Medulla oblongata (tissue), 1 donor: ENCODE results near the gene FAT4.
A peak's percentile ranks its signal among the peaks of the same experiment; 100 is the strongest.

ENCODE experiments used
- DNase-seq: peaks from one replicate; pipeline ENCODE4 v3.0.0-alpha.2; 2015; ENCODE audit errors: extremely low spot score

FAT4 gene

DNA sequence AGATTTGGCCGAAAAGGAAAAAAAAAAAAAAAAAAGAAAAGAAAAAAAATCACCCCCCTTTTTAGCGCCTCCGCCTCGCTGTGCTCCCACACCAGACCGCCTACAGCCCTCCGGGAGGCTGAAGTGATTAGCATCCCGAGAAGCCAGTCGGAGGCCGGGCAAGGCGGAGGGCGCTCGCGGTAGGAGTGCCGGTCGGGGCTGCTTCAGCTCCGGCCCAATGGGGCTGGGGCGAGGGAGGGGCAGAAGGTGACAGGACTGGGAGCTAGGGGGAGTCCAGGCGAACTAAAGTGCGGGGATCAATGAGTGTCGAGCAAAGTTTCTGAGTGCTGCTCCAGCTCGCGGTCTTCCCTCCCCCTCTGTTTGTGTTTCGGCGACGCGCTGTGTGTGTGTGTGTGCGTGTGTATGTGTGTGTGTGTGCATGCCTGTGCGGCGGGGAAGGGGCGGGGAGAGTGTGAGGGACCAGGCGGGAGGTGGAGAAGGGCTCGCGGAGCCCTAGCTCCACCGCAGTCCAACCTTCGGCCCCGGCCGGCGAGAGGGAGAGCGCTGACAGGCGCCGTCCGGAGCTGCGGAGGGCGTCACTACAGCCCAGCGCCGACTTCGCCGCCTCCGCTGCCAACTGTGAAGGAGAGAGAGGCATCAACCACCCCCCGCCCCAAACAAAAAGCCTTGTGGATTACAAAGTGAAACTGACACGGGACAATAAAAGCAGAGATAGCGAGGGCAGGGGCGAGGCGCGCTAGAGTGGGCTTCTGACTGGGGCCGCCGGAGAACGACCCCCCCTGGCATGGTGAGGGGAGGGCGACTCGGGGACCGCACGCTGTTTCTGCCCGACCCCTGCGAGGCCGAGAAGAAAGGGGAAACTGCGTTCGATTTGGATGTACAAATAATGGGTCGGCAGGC lies at the start of gene FAT4:
FAT4 (plus strand) TSS at position 280 of the 900 bp plus-strand sequence. CDS start 1,457 bp downstream, outside the sequence.
- peak; percentile 94 for DNase-seq

DNA sequence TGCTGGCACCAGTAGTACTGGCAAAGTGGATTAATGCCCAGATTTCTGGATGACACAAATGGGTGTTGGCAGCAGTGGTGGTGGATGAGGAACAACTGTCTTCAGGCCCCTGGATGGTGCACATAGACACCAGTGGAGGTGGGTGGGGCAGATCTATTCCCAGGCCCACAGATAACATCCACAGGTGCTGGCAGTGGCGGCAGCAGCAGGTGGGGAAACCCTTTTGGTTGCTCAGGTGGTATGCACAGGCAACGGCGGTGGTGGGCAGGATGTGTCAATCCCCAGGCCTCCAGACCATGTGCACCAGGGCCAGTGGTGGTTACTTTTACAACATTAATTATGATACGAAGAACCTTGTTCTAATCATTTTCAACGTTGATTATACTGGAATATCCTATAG lies 48.9 kb upstream of the FAT4 start:
- DNase-seq: no peak

- no peak for DNase-seq
Observed at GRCh38 chr4:125266901-125267604, 47.7 kb upstream of the FAT4 start.

- no peak for DNase-seq
Observed at GRCh38 chr4:125267630-125268029, 47.1 kb upstream of the FAT4 start.

DNA sequence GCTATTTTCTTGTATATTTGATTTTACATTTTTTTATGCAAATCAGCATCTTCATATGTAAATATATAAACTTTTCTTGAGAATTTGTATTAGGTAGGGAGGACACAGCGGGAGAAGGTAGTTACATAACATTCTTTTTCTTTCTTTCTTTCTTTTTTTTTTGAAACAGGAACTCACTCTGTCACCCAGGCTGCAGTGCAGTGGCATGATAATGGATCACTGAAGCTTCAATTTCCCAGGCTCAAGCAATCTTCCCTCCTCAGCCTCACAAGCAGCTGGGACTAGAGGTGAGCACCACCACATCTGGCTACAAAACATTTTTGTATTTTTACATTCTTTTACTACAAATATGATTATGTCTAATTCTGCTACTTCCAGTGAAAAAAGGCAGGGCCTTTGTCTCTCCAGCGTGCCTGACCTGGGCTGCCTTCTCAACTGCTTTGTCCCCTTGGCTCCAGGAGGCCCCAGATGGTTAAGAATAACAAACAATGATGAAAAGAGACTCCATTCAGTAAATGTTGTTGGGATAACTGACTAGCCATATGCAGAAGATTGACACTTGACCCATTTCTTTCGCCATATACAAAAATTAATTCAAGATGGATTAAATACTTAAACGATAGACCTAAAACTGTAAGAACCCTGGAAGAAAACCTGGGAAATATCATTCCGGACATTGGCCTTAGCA lies 46.5 kb upstream of the FAT4 start:
- DNase-seq: no peak

- DNase-seq: no peak
Observed at GRCh38 chr4:125276811-125277210, 37.9 kb upstream of the FAT4 start.

- DNase-seq: no peak
Observed at GRCh38 chr4:125277790-125278189, 37.0 kb upstream of the FAT4 start.

DNA sequence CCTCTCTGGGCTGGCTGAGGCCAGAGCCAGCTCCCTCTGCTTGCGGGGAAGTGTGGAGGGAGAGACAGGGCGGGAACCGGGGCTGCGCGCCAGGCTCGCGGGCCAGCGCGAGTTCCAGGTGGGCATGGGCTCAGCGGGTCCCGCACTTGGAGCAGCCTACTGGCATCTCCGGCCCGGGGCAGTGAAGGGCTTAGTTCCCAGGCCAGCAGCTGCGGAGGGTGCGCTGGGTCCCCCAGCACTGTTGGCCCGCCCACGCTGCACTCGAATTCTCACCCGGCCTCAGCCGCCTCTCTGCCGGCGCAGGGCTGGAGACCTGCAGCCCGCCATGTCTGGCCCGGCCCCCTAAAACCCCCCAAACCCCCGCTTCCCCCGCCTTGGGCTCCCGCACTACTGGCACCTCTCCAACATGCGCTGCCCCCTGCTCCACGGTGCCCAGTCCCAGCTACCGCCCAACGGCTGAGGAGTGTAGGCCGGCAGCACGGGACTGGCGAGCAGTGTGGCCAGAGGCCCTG lies 33.8 kb upstream of the FAT4 start:
- no peak for DNase-seq

GRCh38 chr4:125283707-125284279 lies 31.0 kb upstream of the FAT4 start:
- DNase-seq: peak; percentile 15

DNA sequence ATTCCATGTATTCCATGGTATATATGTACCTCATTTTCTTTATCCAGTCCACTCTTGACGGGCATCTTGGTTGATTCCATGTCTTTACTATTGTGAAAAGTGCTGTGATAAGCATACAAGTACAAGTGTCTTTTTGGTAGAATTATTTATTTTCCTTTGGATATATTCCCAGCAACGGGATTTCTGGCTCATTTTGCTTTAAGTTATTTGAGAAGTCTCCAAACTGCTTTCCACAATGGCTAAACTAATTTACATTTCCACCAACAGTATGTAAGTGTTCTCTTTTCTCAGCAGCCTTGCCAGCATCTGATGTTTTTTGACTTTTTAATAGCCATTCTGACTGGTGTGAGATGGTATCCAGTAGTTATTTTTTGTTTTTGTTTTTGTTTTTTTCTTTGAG lies 17.6 kb upstream of the FAT4 start:
- no peak for DNase-seq

GRCh38 chr4:125303058-125303457 lies 11.7 kb upstream of the FAT4 start:
- DNase-seq: no peak

GRCh38 chr4:125303821-125304220 lies 10.9 kb upstream of the FAT4 start:
- DNase-seq: no peak

- DNase-seq: no peak
Observed at GRCh38 chr4:125306112-125306511, 8.6 kb upstream of the FAT4 start.

GRCh38 chr4:125306533-125306932 lies 8.2 kb upstream of the FAT4 start:
- no peak for DNase-seq

DNA sequence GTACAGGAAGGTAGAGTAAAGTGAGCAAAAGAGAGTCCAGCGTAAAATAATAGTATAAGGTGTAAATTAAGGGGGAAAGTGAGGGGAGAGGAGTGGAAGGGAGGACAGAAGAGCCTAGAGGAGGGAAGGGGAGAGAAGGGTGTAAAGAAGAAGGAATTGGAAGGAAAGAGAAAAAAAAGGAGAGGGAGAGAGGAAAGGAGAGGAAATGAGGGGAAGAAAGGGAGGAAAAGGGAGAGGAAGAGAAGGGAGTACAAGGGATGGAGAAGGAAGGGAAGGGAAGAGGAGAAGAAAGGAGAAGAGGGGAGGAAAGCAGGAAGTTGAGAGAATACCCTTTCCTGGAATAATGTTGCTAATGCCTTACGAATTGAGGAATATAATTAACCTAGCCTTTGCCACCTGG lies 3.3 kb upstream of the FAT4 start:
- no peak for DNase-seq

- peak; percentile 93 for DNase-seq
Observed at GRCh38 chr4:125313497-125313896, 1.3 kb upstream of the FAT4 start.

GRCh38 chr4:125313989-125314667 lies 627 bp upstream of the FAT4 start:
- no peak for DNase-seq

DNA sequence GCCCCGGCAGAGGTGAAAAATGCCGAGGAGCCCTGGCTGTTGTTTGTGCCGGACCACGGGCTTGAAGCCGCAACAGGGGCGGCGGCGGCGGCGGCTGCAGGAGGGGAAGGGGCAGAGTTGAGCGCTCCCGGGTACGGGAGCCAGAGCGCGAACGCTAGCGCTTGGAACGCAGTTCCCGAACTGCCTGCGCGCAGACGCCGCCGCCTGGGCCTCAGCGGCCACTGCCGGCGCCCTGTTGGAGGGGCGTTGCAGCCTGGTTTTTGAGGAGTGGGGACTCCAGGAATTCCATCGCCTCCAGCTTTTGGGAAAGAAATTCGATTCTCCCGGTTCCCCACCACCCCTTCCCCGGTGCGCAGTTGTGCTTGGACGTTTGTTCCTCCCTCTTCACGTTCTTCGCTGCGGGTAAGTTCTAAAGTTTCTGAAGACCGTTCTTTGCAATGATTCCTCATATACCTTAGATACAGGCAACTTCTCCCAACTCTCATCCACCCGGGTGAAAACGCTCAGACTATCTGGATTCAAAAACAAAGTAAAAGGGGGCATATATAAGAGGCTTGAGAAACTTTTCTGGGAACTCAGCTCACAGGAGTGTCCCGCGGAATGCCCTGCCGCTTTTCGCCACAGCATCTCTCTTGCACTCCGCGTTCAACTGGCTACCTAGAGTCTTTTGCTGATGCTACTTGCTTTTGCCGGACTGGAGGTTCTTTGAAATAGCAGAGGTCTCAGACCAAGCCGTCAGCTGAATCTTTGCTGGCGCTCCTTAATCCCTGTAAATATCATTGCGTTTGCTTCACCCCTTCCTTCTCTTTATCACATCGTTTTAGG lies 1.0 kb downstream of the FAT4 start:
- peak; percentile 69 for DNase-seq

DNA sequence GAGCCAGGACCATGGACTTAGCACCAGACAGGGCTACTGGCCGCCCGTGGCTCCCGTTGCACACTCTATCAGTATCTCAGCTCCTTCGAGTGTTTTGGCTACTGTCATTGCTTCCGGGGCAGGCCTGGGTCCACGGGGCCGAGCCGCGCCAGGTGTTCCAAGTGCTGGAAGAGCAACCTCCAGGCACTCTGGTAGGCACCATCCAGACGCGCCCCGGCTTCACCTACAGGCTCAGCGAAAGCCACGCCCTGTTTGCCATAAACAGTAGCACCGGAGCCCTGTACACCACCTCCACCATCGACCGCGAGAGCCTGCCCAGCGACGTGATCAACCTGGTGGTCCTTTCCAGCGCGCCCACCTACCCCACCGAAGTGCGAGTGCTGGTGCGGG lies 1.6 kb downstream of the FAT4 start:
- no peak for DNase-seq

GRCh38 chr4:125316791-125317524 lies 2.2 kb downstream of the FAT4 start:
- peak; percentile 31 for DNase-seq
